HG03066 (cell line): ENCODE results near the gene IGF2BP2.

Experiments
- ATAC-seq: cut with Tn5 transposase; IDR thresholded peaks from one replicate; pipeline ENCODE4 v1.9.1; 2021; ENCODE audit warnings: low read depth; ENCODE audit not compliant: unreplicated experiment

IGF2BP2 gene

DNA sequence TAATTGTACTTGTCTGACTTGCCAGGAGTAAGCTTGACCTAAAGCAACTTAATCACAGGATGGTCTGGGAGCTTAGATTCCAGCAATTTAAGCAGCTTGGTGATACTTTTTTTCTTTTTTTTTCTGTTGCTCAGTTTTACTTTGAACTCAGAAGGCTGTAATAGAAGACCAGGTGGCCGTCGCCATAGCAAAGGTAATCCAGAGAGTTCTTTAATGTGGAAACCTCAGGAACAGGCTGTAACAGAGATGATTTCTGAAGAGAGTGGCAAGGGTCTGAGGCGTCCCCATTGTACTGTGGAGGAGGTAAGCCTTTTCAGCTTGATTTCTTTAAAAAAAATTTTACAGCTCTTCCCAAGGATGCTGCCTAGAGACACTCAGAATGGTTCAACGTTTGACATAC lies 218.6 kb downstream of the IGF2BP2 start:
- ATAC-seq, result no peak

DNA sequence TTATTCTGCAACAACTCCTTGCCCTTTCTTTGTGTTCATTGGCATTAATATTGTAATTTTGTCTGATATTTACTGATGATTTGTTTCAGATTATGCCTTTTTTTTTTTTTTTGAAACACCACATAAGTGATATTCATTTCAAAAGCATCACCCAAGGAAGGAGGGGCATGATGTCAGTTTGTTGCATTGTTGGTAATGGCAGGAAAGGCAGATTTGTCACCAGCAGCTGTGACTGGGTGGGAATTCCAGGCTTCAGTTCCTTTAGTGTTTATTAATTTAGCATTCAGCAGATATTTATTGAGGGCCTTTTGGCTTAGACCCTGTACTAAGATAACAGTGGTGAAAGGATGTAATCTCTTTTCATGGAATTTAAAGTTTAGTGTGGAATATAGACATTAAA lies 219.3 kb downstream of the IGF2BP2 start:
- no peak for ATAC-seq

DNA sequence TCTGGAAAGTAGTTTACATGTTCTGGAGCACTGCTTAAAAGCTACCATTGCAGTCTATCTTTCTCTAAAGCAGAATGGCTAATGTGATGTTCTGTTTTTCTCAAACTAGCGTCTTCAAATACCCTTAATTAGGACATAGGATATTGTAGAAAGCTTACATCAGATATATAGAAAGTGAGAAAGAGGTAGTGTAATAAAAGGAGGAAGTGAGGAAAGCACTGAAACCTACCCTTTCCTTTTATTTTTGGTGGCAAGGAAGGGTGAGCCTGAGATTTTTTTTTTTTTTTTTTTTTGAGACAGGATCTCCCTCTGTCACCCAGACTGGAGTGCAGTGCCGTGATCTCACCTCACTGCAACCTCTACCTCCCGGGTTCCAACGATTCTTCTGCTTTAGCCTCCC lies 229.3 kb downstream of the IGF2BP2 start:
- peak; percentile 75 for ATAC-seq

- ATAC-seq, result no peak
Measured at GRCh38 chr3:185594073-185594472, 230.8 kb downstream of the IGF2BP2 start.
